HG02973 (cell line): Measurements from ENCODE around the gene SLC5A12.

ENCODE experiments used
- ATAC-seq: cut with Tn5 transposase; IDR thresholded peaks from one replicate; pipeline ENCODE4 v1.9.1; 2021; ENCODE audit warnings: moderate library complexity; ENCODE audit not compliant: unreplicated experiment

Gene SLC5A12

DNA sequence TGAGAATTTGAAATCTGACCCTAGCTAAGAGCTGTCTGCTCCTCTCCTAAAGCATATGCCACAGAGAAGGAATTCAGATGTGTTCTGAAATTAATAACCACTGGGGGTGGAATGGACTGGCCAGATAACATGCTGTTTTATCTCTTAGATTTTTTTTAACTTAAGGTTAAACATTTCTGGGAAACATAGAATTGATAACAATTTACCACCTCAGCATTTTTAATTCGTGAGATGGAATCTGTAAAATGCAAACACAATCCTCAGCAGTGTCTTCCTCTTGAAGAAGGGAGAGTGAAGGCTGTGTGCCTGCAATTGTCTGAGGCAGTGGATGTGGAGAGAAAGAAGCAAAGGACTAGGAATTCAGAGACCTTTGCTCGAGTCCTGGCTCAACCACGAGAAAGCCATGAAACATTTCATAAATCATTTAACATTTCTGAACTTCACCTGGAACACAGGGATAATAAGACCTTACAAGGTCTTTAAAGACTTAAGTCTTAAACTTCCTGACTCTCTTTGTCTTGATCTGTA, at the start of gene SLC5A12:
TSS of gene SLC5A12 (minus strand) at position 113 of the 528 bp plus-strand sequence. CDS start 346 bp downstream, outside the sequence.
- ATAC-seq: no peak

GRCh38 chr11:26769027-26769426, 47.2 kb upstream of the SLC5A12 start:
- no peak for ATAC-seq

GRCh38 chr11:26767060-26767459, 45.2 kb upstream of the SLC5A12 start:
- ATAC-seq: no peak

DNA sequence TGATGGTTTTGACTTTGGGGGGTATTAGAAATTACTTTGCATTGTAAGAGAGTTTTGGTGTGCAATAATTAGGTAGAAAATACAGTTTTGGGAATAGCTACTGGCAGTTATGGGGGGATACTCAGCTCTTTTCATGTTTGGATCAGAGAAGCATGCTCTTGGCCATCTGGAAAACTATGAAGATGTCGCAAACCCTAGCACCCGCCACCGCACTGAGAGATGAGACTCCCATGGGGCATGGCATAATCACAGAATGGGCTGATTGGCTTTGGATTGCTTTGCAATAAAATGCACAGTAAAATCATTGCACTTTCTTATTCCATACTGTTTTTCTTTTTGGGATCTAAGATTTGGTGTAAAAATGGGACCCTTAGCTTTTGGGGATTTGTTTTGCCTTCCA, 43.5 kb upstream of the SLC5A12 start:
- no peak for ATAC-seq

DNA sequence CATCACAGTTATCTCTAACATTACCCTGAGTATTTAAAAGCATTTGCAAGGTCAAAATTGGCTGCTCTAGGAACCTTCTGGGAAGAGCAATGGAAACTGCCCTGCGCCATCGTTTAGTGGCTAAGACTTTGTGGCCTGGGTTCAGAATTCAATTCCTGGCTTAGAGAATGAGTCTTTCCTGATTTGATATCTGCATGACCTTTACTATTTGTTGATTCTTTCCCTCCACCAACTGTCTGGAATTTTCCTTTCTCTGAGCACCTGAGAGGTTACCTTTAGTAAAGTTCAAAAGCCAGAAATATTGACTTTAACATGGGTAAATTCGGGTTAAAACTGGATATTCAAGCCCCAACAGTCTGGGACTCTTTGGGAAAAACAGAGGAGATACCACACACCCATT, 43.0 kb upstream of the SLC5A12 start:
- no peak for ATAC-seq

DNA sequence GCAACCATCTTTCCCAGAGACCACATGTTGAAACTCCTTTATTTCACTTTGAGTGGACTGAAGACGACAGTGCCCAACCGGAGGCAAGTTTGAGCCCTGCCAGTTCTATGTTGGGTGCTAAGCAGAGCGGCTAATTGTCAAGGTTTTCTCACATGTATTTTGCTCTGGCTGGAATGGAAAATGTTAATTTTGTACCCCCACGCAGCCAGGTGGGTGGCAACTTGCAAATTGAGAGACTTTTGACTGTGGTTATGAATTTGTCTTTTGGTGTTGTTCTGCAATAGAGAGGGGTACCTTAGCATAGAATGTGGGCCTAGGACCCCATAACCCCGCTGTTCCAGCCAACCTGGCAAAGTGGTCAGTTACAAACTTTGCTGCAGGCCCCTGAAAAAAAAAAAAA, 42.5 kb upstream of the SLC5A12 start:
- ATAC-seq: no peak

DNA sequence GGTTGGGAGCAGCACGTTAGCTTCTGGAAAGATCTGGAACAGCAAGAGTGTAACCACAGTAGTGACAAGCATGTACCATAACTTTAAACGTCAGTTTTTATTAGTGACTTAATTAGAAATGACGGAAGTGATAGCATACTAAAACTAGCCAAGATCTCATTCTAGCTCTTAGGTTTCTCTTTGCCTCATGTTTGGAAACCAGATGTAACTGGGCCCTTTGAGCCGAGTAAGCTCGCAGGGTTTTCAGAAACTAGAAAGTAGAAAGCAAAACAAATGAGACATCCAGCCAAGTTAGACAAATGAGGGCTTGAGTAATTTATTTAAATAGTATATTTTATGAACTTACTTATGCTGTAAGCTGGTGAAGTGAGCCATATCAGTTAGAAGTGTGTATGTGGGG, 40.2 kb upstream of the SLC5A12 start:
- no peak for ATAC-seq

DNA sequence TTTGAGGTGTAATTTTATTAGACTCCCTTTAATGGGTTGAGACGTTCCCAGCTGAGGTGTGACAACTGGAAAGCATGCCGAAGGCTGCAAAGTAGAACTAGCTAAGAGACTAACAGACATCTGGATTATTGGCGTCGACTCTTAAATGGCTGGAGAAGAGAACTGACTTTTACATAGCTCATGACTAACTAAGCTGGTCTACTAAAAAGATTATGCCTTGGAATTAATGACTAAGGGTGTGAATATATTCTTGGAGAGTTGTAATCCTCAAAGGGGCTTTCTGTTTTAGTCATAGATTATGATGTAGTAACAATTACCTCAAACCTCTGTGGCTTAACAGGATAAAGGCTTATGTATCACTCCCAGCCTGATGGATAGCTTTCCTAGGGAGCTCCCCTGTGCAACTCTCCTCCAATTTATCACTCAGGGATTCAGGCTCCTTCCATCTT, 39.5 kb upstream of the SLC5A12 start:
- no peak for ATAC-seq

GRCh38 chr11:26757995-26758394, 36.1 kb upstream of the SLC5A12 start:
- ATAC-seq: no peak

- ATAC-seq: no peak
These were observed 33.9 kb upstream of the SLC5A12 start for GRCh38 chr11:26755762-26756161.

GRCh38 chr11:26753723-26754504, 32.1 kb upstream of the SLC5A12 start:
- peak; percentile 70 for ATAC-seq

GRCh38 chr11:26749927-26750326, 28.1 kb upstream of the SLC5A12 start:
- ATAC-seq: no peak

DNA sequence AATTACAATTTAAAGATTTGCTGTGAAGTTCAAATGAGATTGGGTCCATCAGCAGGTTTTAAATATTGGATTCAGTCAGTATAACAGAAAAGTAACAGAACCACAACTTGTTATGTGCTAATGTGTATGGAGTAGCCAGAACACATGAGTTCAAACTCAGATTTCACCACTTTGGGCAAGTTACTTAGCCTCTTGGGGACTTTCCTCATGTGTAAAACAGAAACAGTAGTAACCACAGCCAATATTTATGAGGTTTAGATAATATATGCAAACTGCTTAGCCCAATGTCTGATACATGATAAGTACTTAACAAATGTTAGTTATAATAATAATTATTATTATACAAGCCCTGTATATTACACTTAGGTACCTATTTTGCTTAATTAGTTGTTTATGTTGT, 21.8 kb upstream of the SLC5A12 start:
- ATAC-seq: peak; percentile 77

- no peak for ATAC-seq
These were observed 21.1 kb upstream of the SLC5A12 start for GRCh38 chr11:26742966-26743365.

DNA sequence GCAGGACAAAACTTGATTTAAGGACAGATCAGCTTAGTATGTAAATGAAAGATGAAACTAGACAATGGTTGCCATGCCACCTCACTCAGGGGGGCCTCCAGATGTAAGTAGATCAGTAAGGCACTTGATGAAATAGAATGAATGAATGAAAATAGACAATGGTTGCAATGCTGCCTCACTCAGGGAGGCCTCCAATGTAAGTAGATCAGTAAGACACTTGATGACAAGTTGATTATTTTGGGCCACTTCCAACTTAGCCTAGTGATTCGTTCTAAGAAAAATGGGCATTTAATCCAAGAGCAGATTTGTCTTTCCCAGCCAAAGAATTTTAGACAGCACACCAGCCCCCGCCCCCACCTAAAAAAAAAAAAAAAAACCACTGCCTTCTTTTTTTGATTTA, 19.2 kb upstream of the SLC5A12 start:
- ATAC-seq: no peak

DNA sequence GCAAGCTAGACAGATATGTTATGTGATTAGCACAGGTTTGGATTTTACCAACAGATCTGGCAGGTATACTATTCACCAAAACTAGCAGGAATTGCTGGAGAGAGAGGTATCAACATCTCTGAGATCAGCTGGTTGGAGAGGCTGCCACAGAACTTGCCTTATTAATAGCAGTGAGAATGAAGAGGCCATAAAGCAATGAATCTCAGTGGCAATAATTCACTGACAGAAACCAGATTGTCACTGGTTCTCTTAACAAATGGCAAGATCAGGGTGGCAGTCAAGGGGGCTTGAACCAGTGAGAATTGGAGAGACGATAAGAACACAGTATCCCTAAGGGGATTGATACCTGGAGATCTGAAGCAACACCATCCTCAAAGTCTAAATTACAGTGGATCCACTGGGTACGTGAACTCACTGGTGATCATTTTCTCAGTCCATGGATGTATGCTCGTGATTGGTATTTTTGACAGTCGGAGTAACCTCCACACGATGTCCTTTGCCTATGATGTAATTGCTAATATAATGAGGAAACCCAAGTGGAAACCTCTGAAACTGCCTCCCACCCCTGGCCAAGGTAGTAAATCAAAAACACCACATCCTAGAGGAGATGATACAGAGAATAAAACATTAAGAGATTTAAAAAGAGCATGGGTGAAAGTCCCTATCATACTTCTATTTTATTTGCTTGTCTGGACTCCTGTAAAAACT, 17.7 kb upstream of the SLC5A12 start:
- ATAC-seq: no peak

- ATAC-seq: no peak
These were observed 12.8 kb upstream of the SLC5A12 start for GRCh38 chr11:26734691-26735090.

GRCh38 chr11:26731084-26731456, 9.2 kb upstream of the SLC5A12 start:
- ATAC-seq: no peak

GRCh38 chr11:26730414-26731083, 8.7 kb upstream of the SLC5A12 start:
- no peak for ATAC-seq

DNA sequence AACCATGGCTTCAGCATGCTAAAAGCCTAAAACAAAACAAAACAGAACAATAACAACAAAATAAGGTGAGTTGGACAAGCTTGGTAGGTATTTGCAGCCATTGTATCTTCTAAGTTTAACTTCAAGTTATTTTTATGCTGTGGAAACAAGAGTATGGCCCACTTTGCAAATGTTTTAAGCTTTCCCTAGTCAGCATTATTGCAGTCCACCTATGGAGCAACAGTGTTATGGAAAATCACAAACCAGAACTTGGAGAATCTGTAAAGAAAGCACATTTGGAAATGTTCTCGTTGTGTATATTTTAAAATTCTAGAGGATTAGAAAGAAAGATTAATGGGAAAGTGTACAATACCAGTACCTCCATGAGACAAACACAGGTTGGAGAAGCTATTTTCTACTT, 7.4 kb upstream of the SLC5A12 start:
- ATAC-seq: no peak

DNA sequence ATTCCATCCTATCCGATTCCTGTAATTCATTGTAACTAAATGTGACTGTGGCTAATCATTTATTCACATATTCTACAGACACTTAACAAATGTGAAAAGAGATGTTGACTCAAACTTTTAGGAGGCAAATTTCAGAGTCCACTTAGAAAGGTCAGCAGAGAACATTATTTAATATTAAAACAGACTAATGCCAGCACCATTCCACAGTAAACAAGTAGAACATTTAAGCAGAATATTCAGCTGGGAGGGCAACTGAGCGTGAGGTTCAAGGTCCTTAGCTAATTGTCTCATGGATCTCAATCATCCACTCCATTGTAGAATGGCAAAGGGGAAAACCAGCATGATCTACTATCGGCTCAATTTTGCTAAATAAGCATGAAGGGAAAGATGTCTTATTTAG, 5.1 kb upstream of the SLC5A12 start:
- no peak for ATAC-seq

- ATAC-seq: no peak
These were observed 1.9 kb downstream of the SLC5A12 start for GRCh38 chr11:26719998-26720397.
